Activated CD4-positive, alpha-beta T cell treated with anti-CD3 and anti-CD28 coated beads, Interleukin-2, amount 10 ng/mL, durations not matched to agents 24 days and 14 days (primary cell): ENCODE measurements around the gene TCF19. TPM values are rescaled to one million over a fixed set of nuclear protein-coding genes. Genes with fewer than 3 reads are reported as not detected.

Experiments
- DNase-seq: peaks from one replicate; pipeline ENCODE4 v3.0.0; 2022
- H3K27ac Mint-ChIP-seq: one replicate; pipeline ENCODE4 v1.8.0; 2022; ENCODE audit warnings: mild to moderate bottlenecking, mixed read lengths
- H3K27me3 Mint-ChIP-seq: one replicate; pipeline ENCODE4 v1.8.0; 2022; ENCODE audit warnings: mixed read lengths
- H3K36me3 Mint-ChIP-seq: one replicate; pipeline ENCODE4 v1.8.0; 2022; ENCODE audit warnings: low read depth, mild to moderate bottlenecking, mixed read lengths
- H3K4me1 Mint-ChIP-seq: one replicate; pipeline ENCODE4 v1.8.0; 2021; ENCODE audit warnings: mixed read lengths
- H3K4me3 Mint-ChIP-seq: one replicate; pipeline ENCODE4 v1.8.0; 2022; ENCODE audit warnings: mild to moderate bottlenecking, moderate library complexity, mixed read lengths
- H3K9me3 Mint-ChIP-seq: one replicate; pipeline ENCODE4 v1.8.0; 2021; ENCODE audit warnings: mixed read lengths
- intact Hi-C: fragments of 100-400 bp; cut with micrococcal nuclease; formaldehyde crosslinking; loops from one replicate; pipeline ENCODE4 v1.15.1; 2023
- total RNA-seq: library from RNA; stranded (reverse); gene quantifications from 2 replicates; pipeline ENCODE4 v1.2.3, GENCODE V29; 2022

TCF19 gene
- total RNA-seq, 1 donor from 2014 or later = 82.6 TPM

GRCh38 chr6:31121131-31121790, 37.1 kb upstream of the TCF19 start:
- intact Hi-C loops = no loop called here
- Mint-ChIP-seq H3K9me3 (no peaks in the 10 kb centered on the region), H3K4me1 (no peaks in the 10 kb centered on the region), H3K4me3 (no peak overlapping the region), H3K27me3 (peaks cover 7% of the 10 kb centered on the region), H3K27ac (no peak overlapping the region), H3K36me3 (no peaks in the 10 kb centered on the region)
- DNase-seq = no peak

DNA sequence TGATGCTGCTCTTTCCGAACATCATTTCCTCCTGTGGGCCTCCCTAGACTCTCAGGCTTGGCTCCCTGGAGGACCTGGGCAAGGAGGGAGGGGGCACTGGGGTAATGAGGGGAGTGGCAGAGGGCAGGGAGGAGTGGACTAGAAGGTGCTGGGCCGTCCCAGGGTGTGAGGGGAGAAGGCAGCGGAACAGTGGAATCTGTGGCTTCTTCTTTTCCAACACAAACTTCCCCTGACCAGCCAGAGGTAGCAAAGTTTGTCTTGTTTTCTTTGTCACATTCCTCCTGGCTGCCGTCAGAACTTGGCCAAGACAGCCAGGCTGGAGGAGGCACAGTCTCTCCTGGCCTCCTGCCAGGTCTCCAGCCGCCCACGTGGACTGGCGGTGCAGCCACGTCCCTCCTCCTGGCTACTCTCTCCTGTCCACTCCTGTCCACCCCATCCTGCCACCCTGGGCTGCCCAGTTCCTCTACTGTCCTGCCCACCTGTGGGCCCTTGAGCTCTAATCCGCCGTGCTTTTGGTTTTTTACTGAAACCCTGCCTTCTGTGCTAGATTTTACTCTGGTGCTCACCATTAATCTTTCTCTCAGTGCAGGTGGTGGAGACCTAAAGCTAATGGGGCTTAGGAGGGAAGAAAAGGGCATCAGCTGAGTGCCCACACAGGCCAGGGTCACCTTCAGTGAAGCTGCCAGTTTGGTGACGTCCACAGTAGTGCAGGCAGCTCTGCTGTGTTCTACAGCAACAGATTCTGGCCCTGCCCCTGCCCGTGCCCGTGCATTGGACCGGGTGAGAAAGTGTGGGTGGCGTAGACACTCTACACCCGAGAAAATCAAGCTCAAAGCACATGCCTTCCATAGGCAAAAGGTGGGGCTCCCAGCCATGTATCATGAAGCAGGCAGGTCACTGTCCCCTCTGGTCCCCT, 35.3 kb upstream of the TCF19 start:
- peaks cover 9% of the 10 kb centered on the region for H3K27me3 Mint-ChIP-seq
- no peaks in the 10 kb centered on the region for H3K9me3 Mint-ChIP-seq
- DNase-seq = no peak
- no peak overlapping the region for H3K4me3 Mint-ChIP-seq
- intact Hi-C loops = no loop called here
- H3K36me3 Mint-ChIP-seq = no peaks in the 10 kb centered on the region
- peaks cover 4% of the 10 kb centered on the region for H3K4me1 Mint-ChIP-seq
- H3K27ac Mint-ChIP-seq = no peak overlapping the region

- H3K4me3 Mint-ChIP-seq = no peak overlapping the region
- DNase-seq = no peak
- H3K9me3 Mint-ChIP-seq = no peaks in the 10 kb centered on the region
- peaks cover 17% of the 10 kb centered on the region for H3K27me3 Mint-ChIP-seq
- peaks cover 6% of the 10 kb centered on the region for H3K4me1 Mint-ChIP-seq
- intact Hi-C loops = no loop called here
- H3K36me3 Mint-ChIP-seq = no peaks in the 10 kb centered on the region
- no peak overlapping the region for H3K27ac Mint-ChIP-seq
These were observed 33.2 kb upstream of the TCF19 start for GRCh38 chr6:31125162-31125561.

GRCh38 chr6:31125586-31126363, 32.6 kb upstream of the TCF19 start:
- H3K36me3 Mint-ChIP-seq = no peaks in the 10 kb centered on the region

DNA sequence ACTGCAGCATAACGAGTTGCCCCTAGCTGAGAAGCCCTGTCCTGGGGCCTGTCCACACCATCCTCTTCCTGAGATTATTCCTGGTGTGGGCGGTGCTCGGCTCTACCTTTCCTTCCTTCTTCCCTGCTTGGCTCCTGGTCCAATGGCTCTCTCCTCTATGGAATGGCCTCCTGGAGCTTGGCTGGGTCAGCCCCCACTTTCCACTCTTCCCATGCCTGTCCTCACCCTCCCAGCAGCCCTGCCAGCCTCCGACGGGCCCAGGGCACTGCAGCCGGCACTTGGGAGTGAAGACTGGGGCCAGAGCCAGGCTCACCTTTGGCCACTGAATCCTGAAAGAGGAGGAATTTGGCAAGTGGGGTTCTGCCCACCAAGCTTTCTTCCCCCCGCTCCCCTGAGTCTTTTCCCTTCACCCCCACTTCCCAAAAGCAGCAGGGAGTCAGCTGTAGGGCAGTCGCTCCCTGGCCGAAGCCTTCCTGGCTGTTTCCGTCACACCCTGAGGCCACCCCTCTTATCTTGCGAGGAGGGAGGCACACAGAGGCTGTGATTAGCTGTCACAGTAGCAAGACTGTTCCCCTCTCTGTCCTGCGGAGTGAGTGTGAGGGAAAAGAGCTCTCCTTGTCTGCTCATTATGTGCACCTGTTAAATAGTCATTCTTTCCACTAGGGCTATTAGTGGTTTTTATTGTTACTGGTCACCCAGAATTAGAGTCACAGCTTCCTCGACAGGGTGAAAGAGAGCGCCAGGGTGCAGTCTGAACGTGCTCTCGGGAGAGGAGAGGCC, 31.8 kb upstream of the TCF19 start:
- intact Hi-C loops = no loop called here

More at GRCh38 chr6:31125586-31126363, 32.6 kb upstream of the TCF19 start:
- H3K27me3 Mint-ChIP-seq = peaks cover 17% of the 10 kb centered on the region
- no peaks in the 10 kb centered on the region for H3K9me3 Mint-ChIP-seq
- no peak overlapping the region for H3K27ac Mint-ChIP-seq
- DNase-seq = no peak
- intact Hi-C loops = no loop called here
- no peak overlapping the region for H3K4me3 Mint-ChIP-seq
- H3K4me1 Mint-ChIP-seq = peaks cover 6% of the 10 kb centered on the region

DNA sequence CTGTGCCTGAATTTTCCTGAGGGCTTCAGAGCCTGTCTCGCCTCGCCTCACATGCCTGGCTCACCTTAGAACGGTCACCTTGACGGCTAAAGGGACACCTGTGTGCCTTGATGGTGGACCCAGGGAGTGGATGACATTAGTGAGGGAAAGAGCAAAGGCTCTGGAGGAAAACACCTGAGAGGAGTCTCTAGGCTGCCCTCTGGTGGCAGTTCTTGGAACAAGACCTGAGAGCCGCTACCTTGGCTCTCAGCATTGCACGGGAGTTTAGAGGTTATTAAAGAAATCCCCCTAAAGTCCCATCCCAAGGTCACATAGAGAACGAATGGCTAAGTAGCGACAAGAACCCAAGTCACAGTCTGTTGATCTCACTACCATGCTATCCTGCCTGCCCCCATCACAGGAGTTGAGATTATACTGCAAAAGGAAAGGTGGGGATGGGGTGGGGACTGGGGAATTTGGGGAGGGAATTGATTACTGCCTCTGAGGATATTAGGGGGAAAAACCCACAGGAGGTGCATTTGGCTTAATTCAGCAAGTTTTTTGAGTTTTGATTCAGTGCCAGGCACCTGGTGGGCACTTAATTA, 30.2 kb upstream of the TCF19 start:
- Mint-ChIP-seq H3K27me3 (peaks cover 19% of the 10 kb centered on the region), H3K36me3 (no peaks in the 10 kb centered on the region), H3K9me3 (no peaks in the 10 kb centered on the region), H3K4me1 (peaks cover 6% of the 10 kb centered on the region), H3K27ac (no peak overlapping the region), H3K4me3 (no peak overlapping the region)
- DNase-seq = peak; percentile 92
- intact Hi-C loops = no loop called here

More for the DNA sequence above, 31.8 kb upstream of the TCF19 start:
- Mint-ChIP-seq H3K9me3 (no peaks in the 10 kb centered on the region), H3K4me1 (peaks cover 6% of the 10 kb centered on the region), H3K4me3 (no peak overlapping the region), H3K36me3 (no peaks in the 10 kb centered on the region), H3K27ac (no peak overlapping the region), H3K27me3 (peaks cover 19% of the 10 kb centered on the region)
- no peak for DNase-seq

DNA sequence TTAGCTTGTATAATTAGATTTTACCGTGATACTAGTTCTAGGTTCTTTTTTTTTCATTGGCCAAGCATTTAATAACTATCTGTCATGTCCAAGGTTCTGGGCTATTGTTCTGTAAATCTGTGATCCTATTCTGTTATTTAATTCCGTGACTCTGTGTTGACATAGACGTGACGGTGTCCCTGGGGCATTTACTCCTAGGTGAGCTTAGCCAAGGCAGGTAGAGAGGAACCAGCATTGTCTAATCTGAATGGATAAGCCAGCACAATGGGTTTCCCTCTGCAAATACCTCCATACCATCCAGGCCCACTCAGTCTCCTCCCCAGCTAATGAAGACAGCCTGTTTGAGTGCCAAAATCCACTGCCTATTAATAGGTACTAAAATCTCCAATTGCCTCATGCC, 29.3 kb upstream of the TCF19 start:
- intact Hi-C loops = no loop called here
- H3K36me3 Mint-ChIP-seq = no peaks in the 10 kb centered on the region
- no peak for DNase-seq
- no peaks in the 10 kb centered on the region for H3K9me3 Mint-ChIP-seq
- no peak overlapping the region for H3K27ac Mint-ChIP-seq
- H3K4me1 Mint-ChIP-seq = peaks cover 6% of the 10 kb centered on the region
- peaks cover 19% of the 10 kb centered on the region for H3K27me3 Mint-ChIP-seq
- no peak overlapping the region for H3K4me3 Mint-ChIP-seq

- intact Hi-C loops = no loop called here
- Mint-ChIP-seq H3K4me3 (no peak overlapping the region), H3K27ac (no peak overlapping the region), H3K4me1 (peaks cover 6% of the 10 kb centered on the region), H3K36me3 (no peaks in the 10 kb centered on the region), H3K9me3 (no peaks in the 10 kb centered on the region), H3K27me3 (peaks cover 19% of the 10 kb centered on the region)
- no peak for DNase-seq
These were observed 27.6 kb upstream of the TCF19 start for GRCh38 chr6:31130751-31131150.

- no peaks in the 10 kb centered on the region for H3K36me3 Mint-ChIP-seq
- peaks cover 6% of the 10 kb centered on the region for H3K4me1 Mint-ChIP-seq
- H3K4me3 Mint-ChIP-seq = no peak overlapping the region
- no peak for DNase-seq
- peaks cover 19% of the 10 kb centered on the region for H3K27me3 Mint-ChIP-seq
- intact Hi-C loops = no loop called here
- no peak overlapping the region for H3K27ac Mint-ChIP-seq
- no peaks in the 10 kb centered on the region for H3K9me3 Mint-ChIP-seq
These were observed 26.8 kb upstream of the TCF19 start for GRCh38 chr6:31131595-31131994.

DNA sequence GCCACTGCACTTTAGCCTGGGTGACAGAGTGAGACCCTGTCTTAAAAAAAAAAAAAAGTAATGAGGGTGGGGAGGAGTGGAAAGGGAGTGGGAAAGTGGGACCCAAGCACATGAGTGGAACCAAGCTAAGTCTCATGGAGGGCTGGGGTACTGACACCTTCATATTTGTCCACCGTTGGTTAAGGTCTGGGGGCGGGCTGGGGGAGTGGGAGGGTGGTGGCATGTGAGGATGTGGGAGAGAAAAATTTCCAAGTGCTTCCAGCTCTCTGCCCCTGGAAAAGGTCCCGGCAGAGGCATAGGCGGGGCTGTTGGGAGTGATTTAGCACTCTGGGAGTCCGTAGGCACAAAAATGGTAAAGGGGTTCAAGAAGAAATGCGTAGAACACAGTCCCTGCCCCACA, 25.6 kb upstream of the TCF19 start:
- intact Hi-C loops = no loop called here
- peaks cover 21% of the 10 kb centered on the region for H3K27me3 Mint-ChIP-seq

GRCh38 chr6:31135710-31136109, 22.7 kb upstream of the TCF19 start:
- Mint-ChIP-seq H3K9me3 (no peaks in the 10 kb centered on the region), H3K27ac (no peak overlapping the region), H3K36me3 (no peaks in the 10 kb centered on the region), H3K4me1 (peaks cover 4% of the 10 kb centered on the region), H3K4me3 (no peak overlapping the region), H3K27me3 (peaks cover 8% of the 10 kb centered on the region)
- no peak for DNase-seq
- intact Hi-C loops = loop anchor here (2.0 kb wide), 1 partner anchor 23 kb away; the partner anchor contains the start of gene TCF19

More for the DNA sequence above, 25.6 kb upstream of the TCF19 start:
- Mint-ChIP-seq H3K9me3 (no peaks in the 10 kb centered on the region), H3K4me1 (peaks cover 9% of the 10 kb centered on the region), H3K4me3 (no peak overlapping the region), H3K27ac (no peak overlapping the region), H3K36me3 (no peaks in the 10 kb centered on the region)
- no peak for DNase-seq

DNA sequence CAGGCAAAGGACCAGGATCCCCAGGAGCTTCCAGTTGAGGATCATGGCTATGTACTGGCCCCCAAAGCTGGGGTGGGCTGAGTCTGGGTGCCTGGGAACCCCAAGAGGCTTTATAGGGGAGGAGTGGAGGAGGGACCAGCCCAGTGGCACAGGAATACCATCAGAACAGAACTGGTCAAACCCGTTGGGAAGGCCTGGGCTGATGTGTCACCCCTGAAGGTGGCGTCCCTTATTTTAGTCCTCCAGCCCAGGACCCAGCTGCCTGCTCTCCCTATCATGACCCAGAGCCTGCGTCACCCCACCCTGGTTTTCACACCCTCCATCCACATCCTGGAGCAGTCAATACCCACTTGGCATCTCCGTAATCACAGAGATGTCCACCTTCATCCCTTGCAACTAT, 19.4 kb upstream of the TCF19 start, which contains the start of gene PSORS1C2:
Gene PSORS1C2 (minus strand): TSS at position 85 of the 400 bp plus-strand sequence. CDS start 40 bp downstream, at position 45.
- Mint-ChIP-seq H3K4me1 (peaks cover 4% of the 10 kb centered on the region), H3K27ac (no peak within 1 kb of the TSS), H3K36me3 (peaks cover 5% of the 10 kb centered on the region), H3K27me3 (peaks cover 6% of the 10 kb centered on the region), H3K4me3 (no peak within 1 kb of the TSS), H3K9me3 (no peaks in the 10 kb centered on the region)
- DNase-seq = no peak
- intact Hi-C loops = no loop called here

DNA sequence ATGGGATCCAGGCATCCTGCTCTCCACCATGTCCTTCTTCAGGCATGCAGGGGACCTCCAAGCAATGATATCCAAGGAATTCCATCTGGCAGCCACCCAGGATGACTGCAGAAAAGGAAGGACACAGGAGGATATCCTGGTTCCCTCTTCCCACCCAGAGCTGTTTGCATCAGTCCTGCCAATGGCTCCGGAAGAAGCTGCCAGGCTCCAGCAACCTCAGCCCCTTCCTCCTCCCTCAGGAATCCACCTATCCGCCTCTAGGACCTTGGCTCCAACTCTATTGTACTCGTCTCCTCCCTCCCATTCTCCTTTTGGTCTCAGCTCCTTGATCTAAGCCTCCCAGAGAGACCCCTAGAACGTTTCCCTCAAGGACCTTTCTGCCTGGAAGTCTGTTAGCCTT, 18.8 kb upstream of the TCF19 start:
- Mint-ChIP-seq H3K36me3 (peaks cover 5% of the 10 kb centered on the region), H3K4me1 (peaks cover 4% of the 10 kb centered on the region), H3K27me3 (peaks cover 6% of the 10 kb centered on the region), H3K4me3 (no peak overlapping the region), H3K9me3 (no peaks in the 10 kb centered on the region), H3K27ac (no peak overlapping the region)
- intact Hi-C loops = no loop called here
- no peak for DNase-seq
